WERI-Rb-1 (cell line): Measurements from ENCODE around the gene HPX.
"Not testable (repeated sequence)": the region's sequence is repeated elsewhere in the genome, so short reads cannot be mapped to it uniquely, and the experiment has no call there.

Source experiments
- DNase-seq: peaks from one replicate; pipeline ENCODE4 v3.0.0-alpha.2; 2020
- H3K27ac ChIP-seq: fragments of 250-450 bp; sonication (Bioruptor Pico); 2 replicates; pipeline ENCODE4 v1.5.1; 2020; ENCODE audit warnings: mild to moderate bottlenecking, moderate library complexity
- H3K27me3 ChIP-seq: fragments of 250-450 bp; sonication (Bioruptor Pico); 2 replicates; pipeline ENCODE4 v1.5.1; 2021; ENCODE audit warnings: mild to moderate bottlenecking, low read depth, moderate library complexity; ENCODE audit not compliant: insufficient read depth, severe bottlenecking
- H3K36me3 ChIP-seq: fragments of 250-450 bp; sonication (Bioruptor Pico); 2 replicates; pipeline ENCODE4 v1.5.1; 2020; ENCODE audit warnings: mild to moderate bottlenecking, moderate library complexity
- H3K4me3 ChIP-seq: 2 replicates; pipeline ENCODE4 v1.5.1; 2011; ENCODE audit warnings: low read depth, mild to moderate bottlenecking, control low read depth, low read length
- H3K9me3 ChIP-seq: fragments of 250-450 bp; sonication (Bioruptor Pico); 2 replicates; pipeline ENCODE4 v1.5.1; 2021; ENCODE audit warnings: mild to moderate bottlenecking, moderate library complexity; ENCODE audit not compliant: severe bottlenecking
- CTCF ChIP-seq: IDR thresholded peaks from 2 replicates; pipeline ENCODE4 v1.5.1; 2011; ENCODE audit warnings: low read depth, mild to moderate bottlenecking, control low read depth, inconsistent platforms, low read length

HPX gene

GRCh38 chr11:6400431-6401345 is 40.1 kb downstream of the HPX start:
- Histone ChIP-seq H3K36me3 (peaks cover 10% of the 10 kb centered on the region), H3K27ac (no peak overlapping the region)

GRCh38 chr11:6397636-6398035 is 43.2 kb downstream of the HPX start:
- no peak overlapping the region for H3K4me3 ChIP-seq
- DNase-seq = no peak
- H3K36me3 ChIP-seq = peaks cover 10% of the 10 kb centered on the region
- no peaks in the 10 kb centered on the region for H3K9me3 ChIP-seq
- H3K27me3 ChIP-seq = no peaks in the 10 kb centered on the region
- TF ChIP-seq CTCF = no peak
- no peak overlapping the region for H3K27ac ChIP-seq

More at GRCh38 chr11:6400431-6401345, 40.1 kb downstream of the HPX start:
- no peaks in the 10 kb centered on the region for H3K9me3 ChIP-seq
- no peak overlapping the region for H3K4me3 ChIP-seq
- no peak for DNase-seq
- H3K27me3 ChIP-seq = no peaks in the 10 kb centered on the region
- TF ChIP-seq CTCF = no peak

GRCh38 chr11:6397156-6397555 is 43.6 kb downstream of the HPX start:
- no peak overlapping the region for H3K4me3 ChIP-seq
- no peak for DNase-seq
- no peaks in the 10 kb centered on the region for H3K9me3 ChIP-seq
- no peak overlapping the region for H3K27ac ChIP-seq
- no peaks in the 10 kb centered on the region for H3K27me3 ChIP-seq
- peaks cover 10% of the 10 kb centered on the region for H3K36me3 ChIP-seq
- TF ChIP-seq CTCF = no peak

- H3K27ac ChIP-seq = no peak overlapping the region
These were observed 45.2 kb downstream of the HPX start for GRCh38 chr11:6395470-6396060.

GRCh38 chr11:6393989-6394670 is 46.7 kb downstream of the HPX start:
- TF ChIP-seq CTCF = no peak
- Histone ChIP-seq H3K27ac (no peak overlapping the region), H3K36me3 (peaks cover 2% of the 10 kb centered on the region; the same call in 1 of the 2 replicates), H3K9me3 (no peaks in the 10 kb centered on the region), H3K27me3 (no peaks in the 10 kb centered on the region), H3K4me3 (no peak overlapping the region)
- no peak for DNase-seq

More at GRCh38 chr11:6395470-6396060, 45.2 kb downstream of the HPX start:
- H3K4me3 ChIP-seq = no peak overlapping the region
- DNase-seq = no peak
- H3K9me3 ChIP-seq = no peaks in the 10 kb centered on the region
- H3K27me3 ChIP-seq = no peaks in the 10 kb centered on the region
- H3K36me3 ChIP-seq = peaks cover 3% of the 10 kb centered on the region
- no peak for TF ChIP-seq CTCF

DNA sequence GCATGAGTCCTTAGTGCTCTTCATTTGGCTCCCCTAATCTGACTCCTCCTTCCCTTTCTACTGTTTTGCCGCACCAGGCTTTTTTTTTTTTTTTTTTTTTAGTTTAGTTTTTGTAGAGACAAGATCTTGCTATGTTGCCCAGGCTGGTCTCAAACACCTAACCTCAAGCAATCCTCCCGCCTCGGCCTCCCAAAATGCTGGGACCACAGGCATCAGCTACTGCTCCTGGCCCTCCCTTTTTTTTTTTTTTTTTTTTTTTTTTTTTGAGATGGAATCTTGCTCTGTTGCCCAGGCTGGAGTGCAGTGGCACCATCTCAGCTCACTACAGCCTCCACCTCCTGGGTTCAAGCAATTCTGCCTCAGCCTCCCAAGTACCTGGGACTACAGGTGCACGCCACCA is 48.5 kb downstream of the HPX start:
- H3K36me3 ChIP-seq, H3K9me3 ChIP-seq, H3K4me3 ChIP-seq, DNase-seq, H3K27me3 ChIP-seq, H3K27ac ChIP-seq: not testable (repeated sequence)
